Daoy (cell line): ENCODE measurements around the gene IFIT3. TPM values are rescaled to one million over a fixed set of nuclear protein-coding genes. Genes with fewer than 3 reads are reported as not detected.

ENCODE experiments used
- DNase-seq: peaks from one replicate; pipeline ENCODE4 v3.0.0-alpha.2; 2015; ENCODE audit warnings: low read depth
- total RNA-seq: library from RNA; depleted of rRNA; stranded (reverse); fragments of >200 nt; shearing (Covaris generic); gene quantifications from 2 replicates; pipeline ENCODE4 v1.2.3, GENCODE V29; 2014

The IFIT3 gene
- total RNA-seq, 1 experiment from 2014 or later: 28.3 TPM

GRCh38 chr10:89357096-89357495, 29.3 kb downstream of the IFIT3 start:
- no peak for DNase-seq

DNA sequence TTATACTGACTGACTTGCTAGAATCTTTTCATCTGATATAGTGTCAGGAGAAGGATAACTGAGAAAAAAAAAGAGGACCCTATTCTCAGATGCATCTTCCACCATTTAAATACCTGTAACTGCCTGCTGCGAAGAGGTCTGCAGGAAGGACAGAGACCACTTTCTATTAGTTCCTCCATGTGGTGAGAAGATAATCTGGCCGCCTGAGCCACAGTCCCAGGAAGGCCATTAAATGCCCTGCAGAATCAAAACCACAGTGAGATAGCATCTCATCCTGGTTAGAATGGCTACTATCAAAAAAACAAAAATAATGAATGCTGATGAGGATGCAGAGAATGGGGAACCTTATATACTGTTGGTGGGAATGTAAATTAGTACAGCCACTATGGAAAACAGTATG, 30.2 kb downstream of the IFIT3 start:
- no peak for DNase-seq

- no peak for DNase-seq
Measured at GRCh38 chr10:89360157-89360556, 32.4 kb downstream of the IFIT3 start.

GRCh38 chr10:89362929-89363328, 35.1 kb downstream of the IFIT3 start:
- no peak for DNase-seq

GRCh38 chr10:89363729-89364442, 36.1 kb downstream of the IFIT3 start:
- DNase-seq: no peak

DNA sequence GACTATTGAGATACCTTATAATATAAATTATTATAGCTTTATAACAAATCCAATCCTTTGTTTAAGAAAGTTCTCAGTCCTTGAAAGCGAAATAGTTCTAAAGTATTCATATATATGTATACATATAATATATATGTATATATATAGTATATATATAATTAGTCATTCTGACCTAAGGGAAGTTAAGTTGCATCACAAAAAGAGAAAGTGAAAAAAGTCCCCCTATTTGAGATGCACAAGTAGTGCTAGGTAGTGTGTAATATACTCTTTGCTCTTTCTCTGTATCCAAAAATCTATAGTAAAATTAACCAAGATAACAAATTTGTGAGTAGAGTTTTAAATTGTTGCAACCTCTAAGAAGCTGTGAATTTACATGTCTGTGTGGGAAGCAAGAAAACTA, 36.7 kb downstream of the IFIT3 start:
- no peak for DNase-seq

DNA sequence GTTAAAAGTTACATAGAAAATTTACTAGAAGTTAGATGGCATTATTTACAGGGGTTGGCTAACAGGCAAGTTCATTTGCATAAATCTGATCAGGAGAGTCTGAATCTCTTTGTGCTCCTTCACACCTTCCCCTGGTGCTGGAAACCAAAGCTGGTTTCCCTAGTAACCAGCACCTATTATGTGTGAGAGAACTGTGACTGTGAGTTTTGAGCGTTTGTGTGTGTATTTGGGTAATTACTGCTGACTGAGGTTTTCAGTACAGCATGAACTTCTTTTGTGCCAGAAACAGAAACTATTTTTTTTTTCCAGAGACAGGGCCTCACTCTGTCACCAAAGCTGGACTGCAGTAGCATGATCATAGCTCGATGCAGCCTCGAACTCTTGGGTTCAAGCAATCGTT, 39.7 kb downstream of the IFIT3 start:
- no peak for DNase-seq

DNA sequence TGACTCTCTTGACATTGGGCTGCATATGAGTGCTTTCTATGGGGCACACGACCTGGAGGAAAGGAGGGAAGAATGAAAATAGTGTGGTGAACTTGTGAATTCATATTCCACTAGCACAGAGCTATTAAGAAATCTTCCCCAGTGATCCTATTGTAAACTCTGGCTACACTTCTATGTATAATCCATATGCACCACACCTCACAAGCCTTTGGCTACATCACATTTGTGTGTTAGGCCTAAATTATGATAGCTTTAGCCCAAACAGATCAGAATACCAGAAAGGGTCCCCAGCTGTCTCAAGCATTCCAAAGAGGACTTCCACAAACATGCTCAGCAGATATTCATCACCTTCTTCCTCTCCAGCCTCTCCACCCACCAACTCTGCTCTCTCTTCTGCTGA, 40.3 kb downstream of the IFIT3 start:
- DNase-seq: no peak

GRCh38 chr10:89369156-89370105, 41.6 kb downstream of the IFIT3 start:
- DNase-seq: no peak

DNA sequence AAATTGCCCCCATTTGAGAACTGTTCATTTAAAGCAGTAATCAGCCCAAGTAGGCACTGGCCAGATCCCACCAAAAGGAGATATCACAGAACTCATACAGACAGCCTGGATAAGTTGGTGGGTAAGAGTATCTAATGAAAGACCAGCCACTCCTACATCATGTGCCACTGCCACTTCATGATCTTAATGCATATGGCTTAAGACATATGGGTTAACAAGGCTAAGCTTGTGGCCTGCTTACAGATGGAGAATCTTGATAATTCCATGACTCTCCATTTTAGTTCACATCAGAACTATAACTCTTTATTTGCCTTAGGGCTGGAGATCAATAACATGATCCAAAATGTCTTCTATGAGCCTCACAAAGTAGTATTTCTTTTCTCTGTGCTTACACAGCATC, 43.3 kb downstream of the IFIT3 start:
- DNase-seq: no peak

- no peak for DNase-seq
Measured at GRCh38 chr10:89371987-89372386, 44.2 kb downstream of the IFIT3 start.

GRCh38 chr10:89373916-89374711, 46.3 kb downstream of the IFIT3 start:
- peak; percentile 63 for DNase-seq

DNA sequence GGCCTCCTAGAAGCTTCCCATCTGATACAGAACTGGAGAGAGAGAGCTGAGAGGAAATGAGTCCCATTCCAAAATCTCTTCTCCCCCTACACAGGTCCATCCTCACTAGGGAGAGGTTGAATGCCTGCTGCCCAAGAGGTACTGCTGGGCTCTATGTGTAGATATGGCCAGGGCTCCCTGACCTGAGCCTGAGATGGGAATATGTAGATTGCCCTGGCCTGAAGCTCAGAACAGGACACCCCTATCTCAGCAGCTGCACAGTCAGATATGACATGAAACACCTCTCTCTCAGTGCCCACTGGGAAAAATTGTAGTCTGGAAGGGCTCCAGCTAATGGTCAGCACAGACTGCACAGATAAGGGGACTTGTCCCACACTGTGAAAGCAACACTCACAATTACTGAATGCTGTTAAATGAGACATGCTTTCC, 46.9 kb downstream of the IFIT3 start:
- no peak for DNase-seq

DNA sequence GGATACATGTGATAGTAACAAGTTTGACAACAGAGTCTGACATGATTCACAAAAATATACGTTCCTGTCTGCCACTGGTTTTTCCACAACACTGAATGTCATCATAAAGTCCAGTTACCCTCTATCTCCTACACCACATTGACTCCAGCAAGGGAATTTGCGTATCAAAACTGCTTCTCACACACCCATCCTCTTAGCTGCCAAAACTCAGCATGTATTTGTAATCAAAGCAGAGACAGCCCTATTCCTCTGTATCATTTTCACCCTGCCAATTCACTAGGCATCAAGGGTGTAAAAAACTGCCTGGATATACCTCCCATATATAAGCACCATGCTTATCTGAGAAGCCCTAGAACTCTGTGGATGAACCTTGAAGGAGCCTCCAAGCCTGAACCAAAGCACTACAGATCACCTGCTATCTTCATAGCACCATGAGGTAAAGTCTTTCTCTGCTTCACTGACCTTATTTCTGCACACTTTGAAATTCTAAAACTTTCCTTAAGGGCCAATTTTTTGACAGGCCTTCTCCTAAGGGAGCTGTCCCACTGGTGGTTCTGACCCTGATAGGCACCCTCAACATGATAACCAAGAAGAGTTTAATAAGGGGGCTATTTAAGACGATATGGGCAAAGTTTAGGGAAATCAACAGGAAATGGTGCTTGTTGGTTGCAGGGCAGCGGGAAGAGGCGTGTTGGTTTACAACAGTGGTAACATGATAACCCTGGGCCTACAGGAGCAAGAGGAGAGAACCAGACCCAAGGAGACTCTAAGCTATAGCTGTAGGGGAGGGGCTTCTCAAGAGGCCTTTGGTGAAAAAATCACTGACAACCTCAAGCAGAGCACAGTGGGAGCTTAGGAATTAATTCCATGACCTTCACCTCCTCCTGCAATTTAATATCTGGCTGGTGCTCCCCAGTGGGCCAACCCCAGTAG, 50.2 kb downstream of the IFIT3 start, which contains the start of gene IFIT1B:
IFIT1B (plus strand) TSS at position 352 of the 933 bp plus-strand sequence; CDS start at position 432, 80 bp downstream.
- no peak for DNase-seq

DNA sequence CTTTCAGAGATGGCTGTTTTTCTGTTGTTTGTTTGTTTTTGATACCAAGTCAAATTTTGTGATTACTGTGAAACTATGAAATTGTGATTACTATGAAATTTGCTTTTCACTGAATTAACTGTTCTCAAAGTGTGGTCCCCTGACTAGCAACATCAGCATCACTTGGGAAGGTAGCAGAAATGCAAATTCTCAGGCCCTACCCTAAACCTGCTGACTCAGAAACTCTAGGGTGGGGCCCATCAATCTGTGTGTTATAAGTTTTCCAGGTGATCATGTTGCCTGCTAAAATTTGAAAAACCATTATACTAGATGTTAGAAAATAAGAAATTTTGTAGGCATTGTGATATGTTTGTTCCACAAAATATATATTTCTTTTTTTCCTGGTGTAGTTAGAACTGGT, 51.3 kb downstream of the IFIT3 start:
- no peak for DNase-seq

GRCh38 chr10:89382757-89383156, 55.0 kb downstream of the IFIT3 start:
- DNase-seq: no peak

DNA sequence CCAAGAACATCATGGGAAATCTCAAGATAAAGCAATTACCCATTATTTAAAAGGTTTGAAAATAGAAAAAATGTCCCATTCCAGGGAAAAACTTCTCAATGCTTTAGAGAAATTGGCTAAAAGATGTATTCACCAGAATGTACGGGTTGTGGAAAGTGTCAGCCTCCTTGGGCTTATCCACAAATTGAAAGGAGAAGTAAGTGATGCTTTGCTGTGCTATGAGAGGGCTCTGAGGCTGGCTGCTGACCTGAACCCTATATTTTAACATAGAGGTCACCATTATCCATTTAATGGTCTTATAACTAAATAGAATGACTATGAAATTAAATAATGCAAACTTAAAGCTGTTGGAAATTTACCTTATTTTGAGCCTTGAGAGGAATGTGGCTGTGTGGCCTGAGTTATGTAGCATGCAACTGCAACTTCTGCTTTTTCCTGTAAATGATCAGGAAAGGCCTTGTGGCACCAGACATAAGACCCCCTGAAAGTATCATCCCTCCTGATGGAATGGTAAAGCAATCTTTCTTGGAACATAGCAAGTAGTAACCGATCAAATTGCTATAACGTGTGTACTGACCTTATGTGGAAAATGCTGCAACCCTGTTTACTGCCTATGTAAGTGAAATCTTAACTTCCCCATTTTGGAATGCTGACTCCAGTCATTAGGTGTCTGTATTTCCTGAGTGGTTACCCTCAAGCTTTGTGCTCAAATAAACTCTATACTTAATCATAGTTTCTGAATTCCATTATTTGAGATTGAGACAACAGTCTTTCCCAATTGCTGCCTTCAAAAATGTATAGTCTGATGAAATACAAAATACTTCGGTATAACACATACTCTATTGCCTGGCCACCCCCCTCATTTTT, 56.9 kb downstream of the IFIT3 start:
- no peak for DNase-seq

DNA sequence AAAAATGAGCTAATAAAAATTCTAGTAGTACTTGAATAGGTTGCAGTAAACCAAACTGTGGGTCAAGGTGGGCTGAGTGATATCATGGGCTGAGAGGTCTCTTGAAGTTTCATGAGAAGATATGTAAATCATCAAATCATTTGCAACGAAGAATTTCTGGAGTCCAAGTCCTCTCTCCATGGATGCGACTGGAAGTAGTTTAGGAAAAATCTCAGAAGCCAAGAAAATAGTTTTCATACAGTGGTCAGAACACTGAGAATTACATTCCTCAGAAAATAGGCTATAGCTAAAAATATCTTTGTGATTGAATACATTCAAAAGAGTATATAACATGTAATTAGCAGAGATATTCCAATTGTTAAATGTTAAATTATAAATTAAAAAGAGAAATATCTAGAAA, 61.0 kb downstream of the IFIT3 start:
- DNase-seq: no peak

GRCh38 chr10:89389254-89389653, 61.5 kb downstream of the IFIT3 start:
- DNase-seq: no peak
